IPS-NIHi11 (cell line): ENCODE measurements around the gene NIFK.
"Not testable (repeated sequence)": the region's sequence is repeated elsewhere in the genome, so short reads cannot be mapped to it uniquely, and the experiment has no call there.

Experiments used
- DNase-seq: peaks from one replicate; pipeline ENCODE4 v3.0.0; 2012; ENCODE audit warnings: mixed read lengths, low spot score

The NIFK gene

DNA sequence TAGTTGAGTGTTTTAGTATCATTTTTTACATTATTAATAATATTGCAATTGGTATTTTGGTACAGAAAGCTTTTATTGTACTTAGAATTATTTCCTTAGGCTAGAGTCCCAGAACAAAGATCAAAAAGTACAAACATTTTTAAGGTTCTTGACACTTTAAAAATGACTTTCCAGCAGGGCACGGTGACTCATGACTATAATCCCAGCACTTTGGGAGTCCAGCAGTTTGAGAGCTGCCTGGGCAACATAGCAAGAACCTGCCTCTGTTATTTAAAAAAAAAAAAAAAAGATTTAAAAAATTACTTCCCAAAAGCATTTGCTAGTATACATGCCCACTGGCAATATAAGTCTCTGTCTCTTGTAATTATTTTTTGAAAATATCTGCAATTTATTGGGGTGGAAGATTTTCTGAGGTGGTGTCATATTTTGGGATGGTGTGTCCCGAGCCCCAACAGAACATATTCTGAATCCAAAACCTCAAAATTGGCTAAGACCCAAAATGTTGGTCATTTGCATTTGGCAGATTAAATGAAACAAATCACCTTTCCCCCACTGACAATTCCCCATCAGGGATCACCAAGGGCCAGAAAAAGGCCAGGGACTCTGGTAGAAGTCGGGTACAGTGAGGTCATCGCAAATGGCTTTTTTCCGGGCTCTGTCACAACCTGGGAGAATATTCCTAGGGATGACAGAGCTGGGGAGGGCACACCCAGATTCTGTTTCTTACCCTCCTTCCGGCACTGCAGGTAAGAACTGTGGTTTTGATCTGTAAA, 42.1 kb downstream of the NIFK start:
- DNase-seq = no peak

DNA sequence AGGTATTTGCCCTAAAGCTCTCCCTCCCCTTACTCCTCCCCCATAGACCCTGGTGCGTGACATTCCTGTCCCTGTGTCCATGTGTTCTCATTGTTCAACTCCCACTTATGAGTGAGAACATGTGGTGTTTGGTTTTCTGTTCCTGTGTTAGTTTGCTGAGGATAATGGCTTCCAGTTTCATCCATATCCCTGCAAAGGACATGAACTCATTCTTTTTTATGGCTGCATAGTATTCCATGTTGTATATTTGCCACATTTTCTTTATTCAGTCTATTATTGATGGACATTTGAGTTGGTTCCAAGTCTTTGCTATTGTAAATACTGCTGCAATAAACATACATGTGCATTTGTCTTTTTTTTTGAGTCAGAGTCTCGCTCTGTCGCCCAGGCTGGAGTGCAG, 46.1 kb downstream of the NIFK start:
- not testable (repeated sequence) for DNase-seq

DNA sequence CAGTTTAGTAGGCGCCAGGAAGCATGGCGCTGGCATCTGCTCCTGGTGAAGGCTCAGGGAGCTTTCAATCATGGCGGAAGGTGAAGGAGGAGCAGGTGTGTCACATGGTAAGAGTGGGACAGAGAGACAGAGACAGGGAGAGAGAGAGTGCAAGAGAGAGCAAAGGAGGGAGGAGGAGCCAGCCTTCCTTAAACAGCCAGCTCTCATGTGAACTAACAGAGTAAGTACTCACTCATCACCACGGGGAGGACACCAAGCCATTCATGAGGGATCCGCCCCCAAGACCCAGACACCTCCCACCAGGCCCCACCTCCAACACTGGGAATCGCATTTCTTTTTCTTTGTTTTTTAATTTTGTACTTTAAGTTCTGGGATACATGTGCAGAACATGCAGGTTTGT, 46.6 kb downstream of the NIFK start:
- DNase-seq = no peak

DNA sequence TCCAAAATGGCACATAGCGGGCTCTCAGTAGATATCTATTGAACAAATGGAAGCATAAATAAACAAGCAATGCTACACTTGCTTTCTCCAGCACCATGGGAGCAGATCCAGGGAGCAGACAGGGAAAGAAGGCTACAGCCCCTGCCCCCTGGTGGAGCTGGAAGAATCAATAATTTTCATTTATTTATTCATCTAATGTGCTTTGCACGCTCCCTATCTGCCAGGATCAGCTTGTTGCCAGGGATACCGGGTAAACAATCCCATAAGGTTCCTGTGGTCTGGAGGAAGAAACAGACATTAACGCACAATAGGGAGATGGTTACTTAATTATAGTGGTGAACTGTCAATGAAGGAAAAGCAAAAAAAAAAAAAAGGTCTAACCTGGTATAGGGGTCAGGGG, 47.3 kb downstream of the NIFK start:
- peak; percentile 24 for DNase-seq

DNA sequence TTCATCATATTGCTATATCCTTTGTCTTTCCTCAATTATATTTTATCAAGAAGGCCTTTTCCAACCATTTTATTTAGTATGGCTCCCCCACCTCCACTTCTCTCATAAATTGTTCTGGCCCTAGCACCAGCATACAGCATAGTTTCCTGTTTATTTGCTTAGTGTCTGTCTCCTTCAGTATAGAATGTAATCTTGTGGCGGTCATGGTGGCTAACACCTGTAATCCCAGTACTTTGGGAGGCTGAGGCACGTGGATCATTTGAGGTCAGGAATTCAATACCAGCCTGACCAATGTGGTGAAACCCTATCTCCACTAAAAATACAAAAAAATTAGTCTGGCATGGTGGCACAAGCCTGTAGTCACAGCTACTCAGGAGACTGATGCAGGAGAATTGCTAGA, 47.9 kb downstream of the NIFK start:
- DNase-seq = no peak

DNA sequence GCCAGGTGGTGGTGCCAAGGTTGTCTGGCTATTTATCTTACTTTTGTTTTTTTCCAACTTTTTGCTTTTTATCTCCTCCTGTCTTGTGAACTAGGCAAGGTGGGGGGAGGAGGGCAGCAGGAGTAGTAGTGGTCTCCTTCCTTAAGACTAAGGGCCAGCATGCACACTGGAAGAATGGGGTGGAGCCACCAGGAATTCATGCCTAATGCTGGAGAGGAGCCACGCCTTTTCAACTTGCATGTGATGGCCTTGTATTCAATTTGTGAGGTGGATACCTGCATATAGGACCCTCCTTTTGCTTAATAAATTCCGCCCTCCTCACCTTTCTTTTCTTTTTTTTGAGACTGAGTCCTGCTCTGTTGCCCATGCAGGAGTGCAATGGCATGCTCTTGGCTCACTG, 49.8 kb downstream of the NIFK start:
- DNase-seq = no peak

DNA sequence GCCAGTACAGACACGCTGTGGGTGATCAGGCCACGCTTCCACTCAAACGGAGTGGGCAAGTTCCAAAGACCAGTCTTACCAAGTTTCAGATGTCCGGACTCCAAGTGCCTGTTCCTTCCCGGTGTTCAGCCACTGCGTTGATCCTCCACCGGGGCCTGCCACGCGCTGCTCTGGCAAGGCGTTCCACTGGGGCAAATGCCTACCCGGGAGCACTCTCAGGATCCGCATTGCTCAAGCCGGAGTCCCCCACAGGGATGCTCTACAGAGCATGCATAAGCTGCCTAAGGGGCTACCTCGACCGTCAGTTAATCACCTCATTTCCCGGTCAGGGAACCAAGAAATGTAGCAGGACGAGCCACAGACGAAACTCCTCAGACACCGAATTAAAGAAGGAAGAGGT, 50.5 kb downstream of the NIFK start:
- no peak for DNase-seq

DNA sequence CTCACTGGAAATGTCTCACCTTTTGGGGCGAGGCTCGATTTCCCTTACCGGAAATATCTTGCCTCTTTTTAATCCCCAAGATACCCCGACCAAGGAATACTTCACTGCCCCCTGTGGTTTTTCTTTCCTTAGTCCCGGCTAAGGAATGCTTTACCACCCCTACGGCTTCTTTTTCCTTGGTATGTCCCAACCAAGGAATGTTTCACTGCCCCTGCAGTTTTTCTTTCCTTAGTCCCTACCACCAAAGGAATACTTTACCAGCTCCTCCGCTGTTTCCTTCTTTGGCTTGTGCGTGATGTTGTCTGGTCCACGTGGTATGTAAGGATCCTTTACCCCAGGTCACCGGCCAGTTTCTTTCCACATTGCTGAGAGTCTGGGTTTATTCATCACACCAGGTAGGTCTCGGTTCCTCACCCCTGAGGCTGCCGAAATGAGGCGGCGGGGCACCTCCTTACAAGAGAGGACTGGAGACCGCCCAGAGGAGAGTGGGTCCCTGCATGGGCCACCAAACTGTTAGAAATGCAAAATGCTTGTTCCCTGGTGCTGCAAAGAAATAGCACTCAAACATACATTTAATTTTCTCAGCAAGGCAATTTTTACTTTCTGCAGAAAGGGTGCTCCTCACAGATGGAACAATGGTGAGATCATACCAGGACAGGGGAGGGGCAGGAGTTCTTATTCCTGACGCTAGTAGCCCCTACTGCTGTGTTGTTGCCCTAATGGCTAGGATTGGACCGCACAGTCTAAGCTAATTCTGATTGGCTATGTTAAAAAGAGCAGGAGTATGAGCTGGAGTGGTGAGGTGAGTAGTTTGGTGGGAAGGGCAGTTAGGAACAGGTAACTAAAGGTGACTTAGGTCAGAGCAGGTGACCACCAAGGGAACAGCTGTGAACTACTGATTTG, 54.0 kb downstream of the NIFK start:
- DNase-seq = no peak

DNA sequence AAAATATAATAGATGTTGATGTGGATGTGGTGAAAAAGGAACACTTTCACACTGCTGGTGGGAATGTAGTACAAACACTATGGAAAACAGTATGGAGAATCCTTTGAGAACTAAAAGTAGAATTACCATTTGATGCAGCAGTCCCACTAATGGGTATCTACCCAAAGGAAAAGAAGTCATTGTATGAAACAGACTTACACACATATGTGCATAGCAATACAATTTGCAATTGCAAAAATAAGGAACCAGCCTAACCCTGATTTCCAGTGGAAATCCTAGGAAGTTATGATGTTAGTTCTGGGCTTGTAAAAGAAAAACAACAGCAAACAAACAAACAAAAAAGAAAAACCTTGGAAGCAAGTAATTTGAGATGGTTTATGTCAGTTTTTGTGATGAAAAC, 58.8 kb downstream of the NIFK start:
- no peak for DNase-seq
